ENCODE data around the gene SNX18. TPM values are rescaled to one million over a fixed set of nuclear protein-coding genes. Genes with fewer than 3 reads are reported as not detected.

Gene SNX18
- total and polyA plus RNA-seq, 2 of the 8 experiments (the other 6 are each of a cell fraction or from before 2014, with no cell fraction given): 5.8 to 17.7 TPM

DNA sequence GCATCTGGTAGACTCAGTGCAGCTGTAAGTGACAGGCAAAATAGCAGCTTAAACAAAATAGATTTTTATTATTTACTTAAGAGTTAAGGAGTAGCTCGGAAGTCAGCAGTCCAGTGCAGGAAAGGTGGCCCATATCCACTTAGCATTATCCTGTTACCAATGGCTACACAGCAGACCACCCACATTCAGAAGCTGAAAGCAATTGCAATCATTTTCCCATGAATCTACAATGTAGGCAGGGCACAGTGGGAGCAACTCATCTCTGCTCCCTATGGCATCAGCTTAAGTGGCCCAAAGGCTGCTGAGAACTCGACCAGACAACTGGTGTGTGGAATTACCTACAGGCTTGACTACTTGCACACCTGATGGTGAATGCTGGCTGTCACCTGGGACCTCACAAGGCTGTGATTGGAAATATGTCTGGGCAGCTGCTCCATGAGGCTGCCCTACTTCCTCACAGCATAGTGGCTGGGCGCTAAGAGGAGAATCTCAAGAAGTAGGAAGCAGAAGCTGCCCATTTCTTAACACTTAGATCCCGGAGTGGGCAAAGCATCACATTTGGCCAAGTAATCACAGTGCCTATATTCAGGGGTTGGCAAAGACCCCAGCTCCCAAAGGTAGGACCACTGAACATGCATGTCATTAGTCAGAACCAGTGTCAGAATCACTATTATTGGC, 56.4 kb downstream of the SNX18 start:
- TF ChIP-seq BRCA1 (IDR thresholded peaks at IDR 0.05; ENCODE audit: low read depth, low read length) (no peak), TEAD4 (IDR thresholded peaks at IDR 0.05; ENCODE audit: low read depth, low read length) (no peak), TBP (IDR thresholded peaks at IDR 0.05; ENCODE audit: low read depth, low read length) (no peak), CREB1 (IDR thresholded peaks at IDR 0.05) (no peak), POLR2A (IDR thresholded peaks at IDR 0.05; ENCODE audit: control extremely low read depth in 1 of 2, low read depth in 2 of 2, low read length in 2 of 2) (no peak), RXRA (IDR thresholded peaks at IDR 0.05; ENCODE audit: insufficient read depth, low read depth, low read length) (no peak), JUND (IDR thresholded peaks at IDR 0.05; ENCODE audit: low read length) (no peak), CTCF (IDR thresholded peaks at IDR 0.05; ENCODE audit: control extremely low read depth in 1 of 3, insufficient read depth in 1 of 3, low read depth in 1 of 3, low read length in 3 of 3) (no peak), MAX (IDR thresholded peaks at IDR 0.05) (no peak), BACH1 (IDR thresholded peaks at IDR 0.05; ENCODE audit: low read length) (no peak), SUZ12 (IDR thresholded peaks at IDR 0.05; ENCODE audit: low read length) (no peak)
- Histone ChIP-seq H3K4me3 (ENCODE audit: extremely low read depth in 1 of 4, insufficient read depth in 2 of 4, low read depth in 3 of 4, low read length in 4 of 4) (no peak overlapping the region), H3K27me3 (replicated peaks in 1 of 4; ENCODE audit: control insufficient read depth in 3 of 4, extremely low read depth in 1 of 4, insufficient read depth in 3 of 4, low read length in 3 of 4) (no peaks in the 10 kb centered on the region), H3K27ac (ENCODE audit: low read depth, low read length) (no peak overlapping the region), H3K18ac (ENCODE audit: extremely low read depth, low read length) (no peak overlapping the region), H4K20me1 (replicated peaks in 1 of 2; ENCODE audit: control insufficient read depth in 1 of 2, insufficient read depth in 2 of 2, low read length in 2 of 2) (no peaks in the 10 kb centered on the region), H3K79me2 (ENCODE audit: control insufficient read depth in 1 of 2, insufficient read depth in 2 of 2, low read length in 2 of 2) (no peaks in the 10 kb centered on the region), H2BK120ac (replicated peaks; ENCODE audit: low read depth, low read length) (no peak overlapping the region), H2AFZ (ENCODE audit: low read length) (no peak overlapping the region), H3K4ac (replicated peaks; ENCODE audit: insufficient read length, low read depth, low read length) (no peak overlapping the region), H3K14ac (ENCODE audit: insufficient read length) (no peak overlapping the region), H2BK15ac (ENCODE audit: low read length) (no peak overlapping the region), H4K8ac (ENCODE audit: extremely low read depth, insufficient read depth, low read length) (no peak overlapping the region), H2BK12ac (ENCODE audit: low read depth, low read length) (no peak overlapping the region), H3K56ac (replicated peaks; ENCODE audit: insufficient read length, low read depth, low read length) (no peak overlapping the region), H3K9ac (replicated peaks in 1 of 4; ENCODE audit: extremely low read depth in 1 of 4, low read depth in 3 of 4, low read length in 3 of 4) (no peak overlapping the region), H4K5ac (ENCODE audit: insufficient read length, low read depth, low read length) (no peak overlapping the region), H3K23ac (ENCODE audit: insufficient read length) (no peak overlapping the region), H3K36me3 (ENCODE audit: control insufficient read depth in 2 of 4, insufficient read depth in 4 of 4, low read length in 3 of 4) (no peaks in the 10 kb centered on the region), H3K79me1 (ENCODE audit: low read depth, low read length) (no peaks in the 10 kb centered on the region), H4K91ac (replicated peaks; ENCODE audit: insufficient read length, low read length) (no peak overlapping the region), H3K4me2 (ENCODE audit: insufficient read depth in 1 of 2, low read depth in 2 of 2, low read length in 2 of 2) (no peak overlapping the region), H3K9me3 (ENCODE audit: insufficient read depth in 2 of 2, low read depth in 1 of 2, low read length in 1 of 2) (no peaks in the 10 kb centered on the region), H3K4me1 (replicated peaks in 1 of 4; ENCODE audit: control insufficient read depth in 3 of 4, insufficient read depth in 4 of 4, low read length in 3 of 4) (no peaks in the 10 kb centered on the region), H2AK5ac (ENCODE audit: low read depth, low read length) (no peak overlapping the region), H2BK5ac (ENCODE audit: low read depth, low read length) (no peak overlapping the region), H3K23me2 (ENCODE audit: low read depth, low read length) (no peaks in the 10 kb centered on the region), H2BK20ac (ENCODE audit: low read length) (no peak overlapping the region)
- CTCF ChIA-PET (ENCODE audit: partially characterized antibody): interaction anchor here (0.6 kb wide), 1 partner anchor 131 kb away, joined by 4 read pairs; no protein-coding TSS in a partner anchor
- WGBS, 2 experiments (ENCODE audit: extremely low coverage in 1 of 2, insufficient coverage in 1 of 2, insufficient read length in 1 of 2, insufficient replicate concordance in 2 of 2, low coverage in 1 of 2, low lambda C conversion rate in 2 of 2, missing lambda C conversion rate in 1 of 2): 81% methylated on average over 4 of the region's 4 CpGs; no CpG with 5 or more reads in 1 of the 2 experiments
- no peak for DNase-seq (ENCODE audit: low read depth in 1 of 2, low spot score in 2 of 2)
- no peak for FAIRE-seq
- POLR2A ChIA-PET (ENCODE audit: partially characterized antibody): no interaction called here

Measured in H1 (cell line).